WTC11 (cell line): ENCODE results near the gene MYLK.
"Not testable (repeated sequence)": the region's sequence is repeated elsewhere in the genome, so short reads cannot be mapped to it uniquely, and the experiment has no call there.

Source experiments
- ATF2 ChIP-seq: sonication (generic); formaldehyde crosslinking; IDR thresholded peaks from 2 replicates; pipeline ENCODE4 v1.8.1; 2022; ENCODE audit warnings: low read depth, missing genetic modification reagents, borderline replicate concordance
- ESRRA ChIP-seq: sonication (generic); formaldehyde crosslinking; IDR thresholded peaks from 2 replicates; pipeline ENCODE4 v1.8.1; 2022; ENCODE audit warnings: mild to moderate bottlenecking, missing genetic modification reagents, borderline replicate concordance
- HMGA2 ChIP-seq: fragments of 250-450 bp; sonication (Bioruptor Pico); IDR thresholded peaks from 2 replicates; pipeline ENCODE4 v1.4.0; 2021; ENCODE audit warnings: mild to moderate bottlenecking, moderate library complexity
- NR3C1 ChIP-seq: sonication (generic); formaldehyde crosslinking; conservative IDR thresholded peaks from 2 replicates; pipeline ENCODE4 v1.8.1; 2023; ENCODE audit warnings: low read depth, mild to moderate bottlenecking, missing genetic modification reagents
- TF ChIP-seq, protein P1 (sequence below): fragments of 200-600 bp; IDR thresholded peaks from 2 replicates; pipeline ENCODE4 v1.8.0; 2022; ENCODE audit warnings: antibody characterized with exemption

DNA sequence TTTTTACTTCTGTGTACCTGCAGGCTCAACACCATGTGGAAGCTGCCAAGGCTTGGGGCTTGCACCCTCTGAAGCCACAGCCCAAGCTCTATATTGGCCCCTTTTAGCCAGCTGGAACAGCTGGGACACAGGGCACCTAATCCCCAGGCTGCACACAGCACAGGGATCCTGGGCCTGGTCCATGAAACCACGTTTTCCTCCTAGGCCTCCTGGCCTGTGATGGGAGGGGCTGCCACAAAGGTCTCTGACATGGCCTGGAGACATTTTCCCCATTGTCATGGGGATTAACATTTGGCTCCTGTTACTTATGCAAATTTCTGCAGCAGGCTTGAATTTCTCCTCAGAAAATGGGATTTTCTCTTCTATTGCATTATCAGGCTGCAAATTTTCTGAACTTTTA is 6.9 kb upstream of the MYLK start:
- TF ChIP-seq HMGA2 (CRISPR knock-in tag); ESRRA; NR3C1 (CRISPR knock-in tag); ATF2 (CRISPR knock-in tag): not testable (repeated sequence)
- TF ChIP-seq, protein P1, sequence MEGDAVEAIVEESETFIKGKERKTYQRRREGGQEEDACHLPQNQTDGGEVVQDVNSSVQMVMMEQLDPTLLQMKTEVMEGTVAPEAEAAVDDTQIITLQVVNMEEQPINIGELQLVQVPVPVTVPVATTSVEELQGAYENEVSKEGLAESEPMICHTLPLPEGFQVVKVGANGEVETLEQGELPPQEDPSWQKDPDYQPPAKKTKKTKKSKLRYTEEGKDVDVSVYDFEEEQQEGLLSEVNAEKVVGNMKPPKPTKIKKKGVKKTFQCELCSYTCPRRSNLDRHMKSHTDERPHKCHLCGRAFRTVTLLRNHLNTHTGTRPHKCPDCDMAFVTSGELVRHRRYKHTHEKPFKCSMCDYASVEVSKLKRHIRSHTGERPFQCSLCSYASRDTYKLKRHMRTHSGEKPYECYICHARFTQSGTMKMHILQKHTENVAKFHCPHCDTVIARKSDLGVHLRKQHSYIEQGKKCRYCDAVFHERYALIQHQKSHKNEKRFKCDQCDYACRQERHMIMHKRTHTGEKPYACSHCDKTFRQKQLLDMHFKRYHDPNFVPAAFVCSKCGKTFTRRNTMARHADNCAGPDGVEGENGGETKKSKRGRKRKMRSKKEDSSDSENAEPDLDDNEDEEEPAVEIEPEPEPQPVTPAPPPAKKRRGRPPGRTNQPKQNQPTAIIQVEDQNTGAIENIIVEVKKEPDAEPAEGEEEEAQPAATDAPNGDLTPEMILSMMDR = not testable (repeated sequence)
